Measurements from ENCODE around the gene SCN3B. TPM values are rescaled to one million over a fixed set of nuclear protein-coding genes. Genes with fewer than 3 reads are reported as not detected.

The SCN3B gene
- total RNA-seq, 1 donor from 2014 or later, result not detected

DNA sequence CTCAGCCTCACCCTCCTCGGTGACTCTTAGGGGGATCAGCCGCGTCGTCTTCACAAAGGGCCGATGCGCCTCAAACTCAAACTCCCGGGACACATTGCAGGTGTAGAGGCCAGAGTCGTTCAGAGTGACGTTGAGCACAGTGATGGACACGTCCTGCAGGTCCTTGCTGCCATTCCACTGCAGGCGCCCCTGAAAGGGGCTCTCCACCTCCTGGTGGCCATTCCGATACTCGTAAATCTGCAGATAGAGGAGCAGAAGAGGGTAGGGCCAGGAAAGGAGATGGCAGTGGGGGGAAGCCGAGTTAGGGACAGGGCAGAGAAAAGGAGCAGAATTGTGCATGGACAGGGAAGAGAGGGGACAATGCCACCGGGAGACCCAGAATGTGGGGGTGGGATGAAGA, 12.0 kb downstream of the SCN3B start:
- Histone ChIP-seq H3K79me2 (ENCODE audit: low read depth) (no peaks in the 10 kb centered on the region), H3K27ac (no peak overlapping the region), H3K9me3 (ENCODE audit: low read depth) (no peaks in the 10 kb centered on the region), H3K36me3 (no peaks in the 10 kb centered on the region), H3K4me2 (no peak overlapping the region), H3K4me1 (no peaks in the 10 kb centered on the region), H4K20me1 (ENCODE audit: low read depth) (no peaks in the 10 kb centered on the region), H3F3A (ENCODE audit: low read depth) (no peaks in the 10 kb centered on the region), H3K4me3 (no peak overlapping the region), H3K9ac (no peak overlapping the region), H2AFZ (replicated peaks) (no peak overlapping the region), H3K27me3 (no peaks in the 10 kb centered on the region)
- H3K4me3 Mint-ChIP-seq, result no peak overlapping the region
- peaks cover 2% of the 10 kb centered on the region for H3K27me3 Mint-ChIP-seq (ENCODE audit: insufficient read depth, low read depth)
- H3K9me3 Mint-ChIP-seq, result no peaks in the 10 kb centered on the region
- no peak overlapping the region for H3K27ac Mint-ChIP-seq
- H3K4me1 Mint-ChIP-seq, result peaks cover 5% of the 10 kb centered on the region
- TF ChIP-seq EZH2phosphoT487 (IDR thresholded peaks at IDR 0.05) (no peak), EZH2 (IDR thresholded peaks at IDR 0.05) (no peak)
- TF ChIP-seq, protein P1, sequence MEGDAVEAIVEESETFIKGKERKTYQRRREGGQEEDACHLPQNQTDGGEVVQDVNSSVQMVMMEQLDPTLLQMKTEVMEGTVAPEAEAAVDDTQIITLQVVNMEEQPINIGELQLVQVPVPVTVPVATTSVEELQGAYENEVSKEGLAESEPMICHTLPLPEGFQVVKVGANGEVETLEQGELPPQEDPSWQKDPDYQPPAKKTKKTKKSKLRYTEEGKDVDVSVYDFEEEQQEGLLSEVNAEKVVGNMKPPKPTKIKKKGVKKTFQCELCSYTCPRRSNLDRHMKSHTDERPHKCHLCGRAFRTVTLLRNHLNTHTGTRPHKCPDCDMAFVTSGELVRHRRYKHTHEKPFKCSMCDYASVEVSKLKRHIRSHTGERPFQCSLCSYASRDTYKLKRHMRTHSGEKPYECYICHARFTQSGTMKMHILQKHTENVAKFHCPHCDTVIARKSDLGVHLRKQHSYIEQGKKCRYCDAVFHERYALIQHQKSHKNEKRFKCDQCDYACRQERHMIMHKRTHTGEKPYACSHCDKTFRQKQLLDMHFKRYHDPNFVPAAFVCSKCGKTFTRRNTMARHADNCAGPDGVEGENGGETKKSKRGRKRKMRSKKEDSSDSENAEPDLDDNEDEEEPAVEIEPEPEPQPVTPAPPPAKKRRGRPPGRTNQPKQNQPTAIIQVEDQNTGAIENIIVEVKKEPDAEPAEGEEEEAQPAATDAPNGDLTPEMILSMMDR (IDR thresholded peaks at IDR 0.05), result no peak
- DNase-seq (ENCODE audit: low spot score), result no peak
- H3K36me3 Mint-ChIP-seq, result no peaks in the 10 kb centered on the region

DNA sequence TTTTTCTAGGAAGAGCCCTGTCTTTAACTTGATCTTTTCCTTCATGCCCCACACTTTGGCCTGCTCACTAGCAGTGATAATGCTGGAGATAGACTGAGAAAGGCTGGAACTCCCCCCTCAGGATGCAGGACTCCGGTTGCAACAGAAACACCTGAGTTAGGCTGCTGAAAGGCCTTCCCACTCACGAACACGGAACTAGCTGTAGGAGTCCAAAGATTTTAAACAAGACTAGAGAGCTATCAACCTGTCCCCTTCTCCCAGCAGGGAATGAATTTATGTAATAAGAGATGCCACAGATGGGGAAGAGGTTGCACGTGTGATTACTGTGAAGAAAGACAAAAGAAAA, 13.0 kb downstream of the SCN3B start:
- H2AFZ ChIP-seq (replicated peaks), result peak overlapping the region; percentile 95

DNA sequence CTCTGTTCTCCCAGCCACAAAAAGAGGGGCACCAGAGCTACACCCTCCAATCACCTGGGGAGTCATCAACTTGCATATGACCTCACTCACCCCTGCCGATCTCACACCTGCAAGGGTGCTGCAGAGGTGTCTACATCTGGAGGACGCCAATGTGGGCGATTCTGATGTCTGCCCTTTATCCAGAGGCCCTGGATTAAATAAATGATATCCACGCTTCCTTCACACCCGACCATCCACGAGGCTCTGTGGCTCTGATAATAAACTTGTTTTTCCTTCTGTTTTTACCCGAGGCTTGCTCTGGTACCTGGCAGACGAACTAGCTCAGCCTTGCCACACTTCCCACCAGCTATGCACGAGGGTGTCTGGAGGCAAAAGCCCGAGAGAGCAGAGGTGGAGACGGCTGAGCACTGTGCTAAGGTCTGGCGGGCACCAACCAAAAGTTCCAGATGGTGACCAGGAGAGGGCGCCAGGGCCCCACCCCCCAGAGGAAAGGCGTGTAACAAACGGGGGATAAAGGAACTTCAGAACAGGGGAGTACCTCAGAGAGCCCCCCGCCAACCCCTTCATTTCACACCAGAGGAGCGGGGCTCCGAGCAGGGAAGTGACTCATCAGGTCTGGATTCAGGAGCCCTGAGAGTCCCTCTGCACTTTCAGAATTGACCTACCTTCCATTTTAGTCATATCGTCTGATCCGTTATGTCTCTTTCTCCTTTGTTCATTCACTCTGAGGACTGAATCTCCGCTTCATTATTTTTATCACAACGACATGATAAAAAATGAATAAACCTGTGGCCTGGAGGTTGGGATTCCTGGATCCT, 13.5 kb downstream of the SCN3B start:
- peaks cover 5% of the 10 kb centered on the region for H3K4me1 Mint-ChIP-seq
- H3K4me3 Mint-ChIP-seq, result no peak overlapping the region
- peak; percentile 71 for DNase-seq (ENCODE audit: low spot score)
- H3K9me3 Mint-ChIP-seq, result no peaks in the 10 kb centered on the region
- Histone ChIP-seq H3K36me3 (no peaks in the 10 kb centered on the region), H4K20me1 (ENCODE audit: low read depth) (no peaks in the 10 kb centered on the region), H3K4me1 (no peaks in the 10 kb centered on the region), H3F3A (ENCODE audit: low read depth) (no peaks in the 10 kb centered on the region), H3K4me2 (no peak overlapping the region), H3K9ac (no peak overlapping the region), H3K27me3 (no peaks in the 10 kb centered on the region), H2AFZ (replicated peaks) (peak overlapping the region; percentile 95), H3K79me2 (ENCODE audit: low read depth) (no peaks in the 10 kb centered on the region), H3K9me3 (ENCODE audit: low read depth) (no peaks in the 10 kb centered on the region), H3K4me3 (no peak overlapping the region), H3K27ac (no peak overlapping the region)
- no peaks in the 10 kb centered on the region for H3K36me3 Mint-ChIP-seq
- H3K27ac Mint-ChIP-seq, result no peak overlapping the region
- peaks cover 2% of the 10 kb centered on the region for H3K27me3 Mint-ChIP-seq (ENCODE audit: insufficient read depth, low read depth)
- TF ChIP-seq EZH2phosphoT487 (IDR thresholded peaks at IDR 0.05) (no peak), EZH2 (IDR thresholded peaks at IDR 0.05) (no peak)
- TF ChIP-seq, protein P1 (IDR thresholded peaks at IDR 0.05), result peak; percentile 90

More for the DNA sequence above, 13.0 kb downstream of the SCN3B start:
- Mint-ChIP-seq H3K27ac (no peak overlapping the region), H3K4me3 (peak overlapping the region; percentile 50), H3K36me3 (no peaks in the 10 kb centered on the region), H3K27me3 (ENCODE audit: insufficient read depth, low read depth) (peaks cover 2% of the 10 kb centered on the region), H3K9me3 (no peaks in the 10 kb centered on the region), H3K4me1 (peaks cover 5% of the 10 kb centered on the region)
- H3K27ac ChIP-seq, result no peak overlapping the region
- H3K4me1 ChIP-seq, result no peaks in the 10 kb centered on the region
- H3K4me2 ChIP-seq, result no peak overlapping the region
- H3K9ac ChIP-seq, result no peak overlapping the region
- DNase-seq (ENCODE audit: low spot score), result no peak
- no peak overlapping the region for H3K4me3 ChIP-seq
- no peaks in the 10 kb centered on the region for H3F3A ChIP-seq (ENCODE audit: low read depth)
- H3K27me3 ChIP-seq, result no peaks in the 10 kb centered on the region
- H3K9me3 ChIP-seq (ENCODE audit: low read depth), result no peaks in the 10 kb centered on the region
- no peak for TF ChIP-seq EZH2 (IDR thresholded peaks at IDR 0.05)
- no peaks in the 10 kb centered on the region for H3K36me3 ChIP-seq
- H4K20me1 ChIP-seq (ENCODE audit: low read depth), result no peaks in the 10 kb centered on the region
- no peaks in the 10 kb centered on the region for H3K79me2 ChIP-seq (ENCODE audit: low read depth)

DNA sequence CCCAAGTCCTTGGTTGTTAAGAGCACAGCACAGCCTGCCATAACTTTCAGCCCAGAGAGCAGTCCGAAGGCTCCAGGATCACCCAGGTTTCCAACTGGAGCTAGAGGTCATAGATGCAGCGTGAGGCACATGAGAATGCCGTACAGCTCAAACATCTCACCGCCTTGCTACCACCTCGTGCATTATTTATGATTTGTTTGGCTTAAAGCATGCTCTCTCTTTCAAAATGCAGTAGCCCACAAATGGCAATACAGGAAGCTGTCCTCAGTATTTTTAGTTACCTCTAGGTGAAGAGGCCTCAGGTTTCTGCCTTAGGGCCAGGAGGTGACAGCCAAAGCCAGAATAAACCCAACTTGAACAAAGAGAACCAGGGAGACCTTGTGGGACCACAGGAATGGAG, 14.4 kb downstream of the SCN3B start:
- no peak overlapping the region for H3K4me3 Mint-ChIP-seq
- H3K36me3 Mint-ChIP-seq, result no peaks in the 10 kb centered on the region
- H3K27me3 Mint-ChIP-seq (ENCODE audit: insufficient read depth, low read depth), result peaks cover 2% of the 10 kb centered on the region
- H3F3A ChIP-seq (ENCODE audit: low read depth), result no peaks in the 10 kb centered on the region
- H3K4me2 ChIP-seq, result no peak overlapping the region
- no peaks in the 10 kb centered on the region for H4K20me1 ChIP-seq (ENCODE audit: low read depth)
- peaks cover 5% of the 10 kb centered on the region for H3K4me1 Mint-ChIP-seq
- no peaks in the 10 kb centered on the region for H3K9me3 ChIP-seq (ENCODE audit: low read depth)
- no peak overlapping the region for H3K9ac ChIP-seq
- H3K27me3 ChIP-seq, result no peaks in the 10 kb centered on the region
- H3K79me2 ChIP-seq (ENCODE audit: low read depth), result no peaks in the 10 kb centered on the region
- H3K27ac ChIP-seq, result no peak overlapping the region
- no peak overlapping the region for H2AFZ ChIP-seq (replicated peaks)
- H3K4me3 ChIP-seq, result no peak overlapping the region
- H3K4me1 ChIP-seq, result no peaks in the 10 kb centered on the region
- TF ChIP-seq, protein P1 (IDR thresholded peaks at IDR 0.05), result no peak
- no peak for TF ChIP-seq EZH2phosphoT487 (IDR thresholded peaks at IDR 0.05)
- no peak for TF ChIP-seq EZH2 (IDR thresholded peaks at IDR 0.05)
- H3K27ac Mint-ChIP-seq, result no peak overlapping the region
- H3K36me3 ChIP-seq, result no peaks in the 10 kb centered on the region
- H3K9me3 Mint-ChIP-seq, result no peaks in the 10 kb centered on the region
- no peak for DNase-seq (ENCODE audit: low spot score)

Measured in neural progenitor cell (in vitro differentiated cells).